Sigmoid colon (tissue), 7 donors: Measurements from ENCODE around the gene ULK3. TPM values are rescaled to one million over a fixed set of nuclear protein-coding genes. Genes with fewer than 3 reads are reported as not detected.
A peak's percentile ranks its signal among the peaks of the same experiment; 100 is the strongest.

Experiments used
- DNase-seq: peaks from one replicate; pipeline ENCODE4 v3.0.0-alpha.2; 2019
- H3K27ac ChIP-seq, 4 donors: fragments of 200-600 bp; sonication (generic); one replicate each; pipeline ENCODE4 v1.5.1; 2016 to 2019; ENCODE audit warnings: mild to moderate bottlenecking in 1 of 4
- H3K27me3 ChIP-seq, 3 donors: fragments of 200-600 bp; sonication (generic); one replicate each; pipeline ENCODE4 v1.5.1; 2019; ENCODE audit warnings: mild to moderate bottlenecking in 1 of 3
- H3K36me3 ChIP-seq, 4 donors: fragments of 200-600 bp; sonication (generic); one replicate each; pipeline ENCODE4 v1.5.1; 2016 to 2019
- H3K4me1 ChIP-seq, 4 donors: fragments of 200-600 bp; sonication (generic); one replicate each; pipeline ENCODE4 v1.5.1; 2017 to 2019
- H3K4me3 ChIP-seq, 4 donors: fragments of 200-600 bp; sonication (generic); one replicate each; pipeline ENCODE4 v1.5.1; 2017 to 2019; ENCODE audit warnings: mild to moderate bottlenecking in 2 of 4, moderate library complexity in 1 of 4
- H3K9me3 ChIP-seq, 4 donors: fragments of 200-600 bp in 3 of 4; sonication (generic) in 3 of 4; one replicate each; pipeline versions ENCODE4 v1.5.1 to v1.6.1; 2013 to 2019
- CTCF ChIP-seq, 4 experiments: fragments of 450-650 bp in 3 of 4; fragments of 200-600 bp in 1 of 4; IDR thresholded peaks; one replicate each; pipeline ENCODE4 v1.5.1; 2016 to 2019; ENCODE audit warnings: antibody characterized with exemption in 4 of 4, mild to moderate bottlenecking in 3 of 4, moderate library complexity in 2 of 4
- EP300 ChIP-seq, 4 donors: sonication (generic); formaldehyde crosslinking; IDR thresholded peaks; one replicate each; pipeline ENCODE4 v1.6.1; 2017; ENCODE audit warnings: antibody characterized with exemption in 4 of 4
- POLR2A ChIP-seq, 2 donors: fragments of 450-650 bp; IDR thresholded peaks; one replicate each; pipeline ENCODE4 v1.6.1; 2016; ENCODE audit warnings: antibody characterized with exemption in 2 of 2, mild to moderate bottlenecking in 2 of 2, moderate library complexity in 2 of 2
- POLR2AphosphoS5 ChIP-seq, 4 donors: sonication (generic); formaldehyde crosslinking; IDR thresholded peaks; one replicate each; pipeline ENCODE4 v1.6.1; 2017; ENCODE audit warnings: antibody characterized with exemption in 4 of 4
- WGBS, 2 donors: extraction: QIAGEN DNeasy Blood & Tissue Kit; methylation state at CpG; one replicate each; pipeline ENCODE4 v1.1.7; 2013; 5-methylcytosine and 5-hydroxymethylcytosine counted together
- intact Hi-C: fragments of 100-400 bp; cut with DNase I; formaldehyde crosslinking; loops from one replicate; pipeline ENCODE4 v1.15.1; 2023
- polyA plus RNA-seq, 3 donors: library from polyadenylated mRNA; stranded (reverse); fragments of 200-250 nt; gene quantifications; one replicate each; pipeline ENCODE4 v1.2.3, GENCODE V29; 2013
- total RNA-seq, 4 donors: library from RNA; depleted of rRNA; stranded (reverse); fragments of >200 nt; gene quantifications; one replicate each; pipeline ENCODE4 v1.1.0, GENCODE V29; 2016
- donor health status: healthy with polysubstance abuse.
- donor health status: Bipolar disorder and iron deficiency.
- donor health status: healthy.

The ULK3 gene
- total and polyA plus RNA-seq, 7 donors, result 21.1 to 48.6 (median 46.8) TPM

DNA sequence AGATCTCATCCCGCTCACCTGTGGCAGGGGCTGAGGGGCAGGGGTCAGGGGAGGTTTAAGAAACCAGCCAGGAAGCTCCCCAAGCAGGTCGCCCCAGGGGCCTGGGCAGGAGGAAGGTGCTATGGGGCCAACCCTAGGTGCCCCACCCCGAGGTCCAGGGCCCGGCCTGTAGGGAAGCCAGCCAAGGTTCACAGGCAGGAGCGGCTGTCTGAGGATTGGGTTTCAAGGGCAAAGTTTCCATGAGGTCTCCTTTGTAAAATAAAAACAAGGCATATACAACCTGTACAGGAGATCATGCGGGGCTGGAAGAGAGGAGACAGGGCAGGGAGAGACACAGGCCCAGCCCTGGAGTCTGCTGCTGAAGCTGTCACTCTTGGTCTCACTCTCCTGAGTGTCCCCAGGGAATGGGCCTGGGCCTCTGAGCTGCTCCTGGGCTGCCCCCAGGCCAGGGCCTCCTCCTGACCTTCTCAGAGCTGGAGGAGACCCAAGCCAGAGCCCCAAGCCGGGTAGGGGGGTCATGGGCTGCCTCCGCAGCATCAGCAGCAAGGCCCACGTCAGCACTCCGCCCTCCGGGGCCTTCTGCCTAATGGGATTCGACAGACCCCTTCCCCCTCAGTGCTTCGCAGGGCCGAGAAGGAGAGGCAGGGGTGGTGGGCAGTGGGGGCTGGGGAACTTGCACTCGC is 11.0 kb downstream of the ULK3 start:
- TF ChIP-seq EP300 (IDR thresholded peaks at IDR 0.05), result no peak
- no peak for TF ChIP-seq POLR2AphosphoS5 (IDR thresholded peaks at IDR 0.05)
- TF ChIP-seq POLR2A (IDR thresholded peaks at IDR 0.05), result no peak
- Histone ChIP-seq H3K36me3 (peaks cover 0 to 12% (median 0%) of the 10 kb centered on the region in 4 donors), H3K4me3 (no peak overlapping the region), H3K9me3 (no peaks in the 10 kb centered on the region), H3K27ac (peak overlapping the region in 3 of 4 donors; percentile 44 to 62 (median 47)), H3K27me3 (peaks cover 0 to 18% (median 11%) of the 10 kb centered on the region in 3 donors), H3K4me1 (peaks cover 0 to 11% (median 3%) of the 10 kb centered on the region in 4 donors)
- no peak for DNase-seq
- intact Hi-C loops, result loop anchor here (2.0 kb wide), 1 partner anchor 15 kb away; no protein-coding TSS in a partner anchor
- 47 to 69% methylated on average over 15 of the region's 15 CpGs for WGBS, 2 donors

DNA sequence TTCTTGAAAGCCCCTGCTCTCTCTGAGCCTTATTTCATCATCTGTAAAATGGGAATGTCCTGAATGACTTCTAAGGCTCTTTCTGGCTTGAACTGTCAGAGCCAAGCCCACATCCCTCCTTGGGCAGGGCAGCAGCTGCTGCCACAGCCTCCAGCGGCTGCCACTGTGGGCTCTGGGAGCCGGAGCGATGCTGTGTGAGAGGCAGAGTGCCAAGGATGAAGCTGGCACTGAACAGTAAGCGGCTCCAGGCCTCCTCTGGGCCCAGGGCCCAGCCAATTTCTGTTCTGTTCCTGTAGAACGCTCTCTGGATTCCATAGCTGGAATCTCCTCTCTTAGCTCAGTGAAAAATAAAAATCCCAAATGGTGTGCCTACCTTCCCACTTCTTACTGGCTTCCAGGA is 12.1 kb downstream of the ULK3 start:
- Histone ChIP-seq H3K27me3 (peaks cover 0 to 28% (median 22%) of the 10 kb centered on the region in 3 donors), H3K36me3 (peaks cover 0 to 3% (median 0%) of the 10 kb centered on the region in 4 donors), H3K4me1 (peaks cover 0 to 11% (median 9%) of the 10 kb centered on the region in 4 donors), H3K4me3 (no peak overlapping the region), H3K27ac (peak overlapping the region; percentile 24 to 62 (median 46)), H3K9me3 (no peaks in the 10 kb centered on the region)
- TF ChIP-seq POLR2AphosphoS5 (IDR thresholded peaks at IDR 0.05) (no peak), CTCF (IDR thresholded peaks at IDR 0.05) (no peak)
- peak; percentile 82 for DNase-seq
- WGBS, 2 donors, result 44 to 75% methylated on average over 5 of the region's 5 CpGs
- intact Hi-C loops, result loop anchor here (2.0 kb wide), 1 partner anchor 14 kb away; no protein-coding TSS in a partner anchor

- WGBS, 2 donors, result 73 to 77% methylated on average over 6 of the region's 6 CpGs
- H3K36me3 ChIP-seq, result no peaks in the 10 kb centered on the region
- peaks cover 0 to 33% (median 25%) of the 10 kb centered on the region in 3 donors for H3K27me3 ChIP-seq
- H3K4me1 ChIP-seq, result peaks cover 0 to 11% (median 9%) of the 10 kb centered on the region in 4 donors
- no peaks in the 10 kb centered on the region for H3K9me3 ChIP-seq
- H3K27ac ChIP-seq, result no peak overlapping the region
- TF ChIP-seq CTCF (IDR thresholded peaks at IDR 0.05), result no peak
- TF ChIP-seq POLR2AphosphoS5 (IDR thresholded peaks at IDR 0.05), result no peak
- no peak for TF ChIP-seq POLR2A (IDR thresholded peaks at IDR 0.05)
- TF ChIP-seq EP300 (IDR thresholded peaks at IDR 0.05), result no peak
- H3K4me3 ChIP-seq, result no peak overlapping the region
- no peak for DNase-seq
- intact Hi-C loops, result loop anchor here (2.0 kb wide), 1 partner anchor 13 kb away; no protein-coding TSS in a partner anchor
These were observed 13.0 kb downstream of the ULK3 start for GRCh38 chr15:74829991-74830390.

- intact Hi-C loops, result no loop called here
- peaks cover 0 to 33% (median 25%) of the 10 kb centered on the region in 3 donors for H3K27me3 ChIP-seq
- no peak for DNase-seq
- no peak overlapping the region for H3K27ac ChIP-seq
- H3K9me3 ChIP-seq, result no peaks in the 10 kb centered on the region
- H3K36me3 ChIP-seq, result no peaks in the 10 kb centered on the region
- WGBS, 2 donors, result 68 to 82% methylated on average over 3 of the region's 3 CpGs
- H3K4me3 ChIP-seq, result no peak overlapping the region
- H3K4me1 ChIP-seq, result peaks cover 0 to 11% (median 9%) of the 10 kb centered on the region in 4 donors
- no peak for TF ChIP-seq EP300 (IDR thresholded peaks at IDR 0.05)
- no peak for TF ChIP-seq POLR2AphosphoS5 (IDR thresholded peaks at IDR 0.05)
These were observed 13.5 kb downstream of the ULK3 start for GRCh38 chr15:74829486-74829885.

- H3K27ac ChIP-seq, result no peak overlapping the region
- intact Hi-C loops, result no loop called here
- no peaks in the 10 kb centered on the region for H3K36me3 ChIP-seq
- TF ChIP-seq EP300 (IDR thresholded peaks at IDR 0.05) (no peak), POLR2AphosphoS5 (IDR thresholded peaks at IDR 0.05) (no peak), CTCF (IDR thresholded peaks at IDR 0.05) (no peak)
- 76 to 85% methylated on average over 6 of the region's 6 CpGs for WGBS, 2 donors
- H3K4me1 ChIP-seq, result peaks cover 0 to 11% (median 9%) of the 10 kb centered on the region in 4 donors
- no peaks in the 10 kb centered on the region for H3K9me3 ChIP-seq
- no peak for DNase-seq
- peaks cover 0 to 33% (median 25%) of the 10 kb centered on the region in 3 donors for H3K27me3 ChIP-seq
- no peak overlapping the region for H3K4me3 ChIP-seq
These were observed 14.1 kb downstream of the ULK3 start for GRCh38 chr15:74828835-74829234.
